HG03432 (cell line): ENCODE results near the gene CPB1.

Experiments
- ATAC-seq: cut with Tn5 transposase; IDR thresholded peaks from one replicate; pipeline ENCODE4 v1.9.1; 2021; ENCODE audit warnings: mild to moderate bottlenecking, moderate library complexity; ENCODE audit not compliant: unreplicated experiment

Gene CPB1

GRCh38 chr3:148881286-148881685 is 53.7 kb downstream of the CPB1 start:
- ATAC-seq = no peak

GRCh38 chr3:148882288-148882687 is 54.7 kb downstream of the CPB1 start:
- no peak for ATAC-seq

- ATAC-seq = no peak
Observed at GRCh38 chr3:148883163-148883562, 55.6 kb downstream of the CPB1 start.

GRCh38 chr3:148884261-148884660 is 56.6 kb downstream of the CPB1 start:
- no peak for ATAC-seq

GRCh38 chr3:148889828-148890227 is 62.2 kb downstream of the CPB1 start:
- no peak for ATAC-seq

- ATAC-seq = no peak
Observed at GRCh38 chr3:148896062-148896461, 68.5 kb downstream of the CPB1 start.

GRCh38 chr3:148901987-148902791 is 74.6 kb downstream of the CPB1 start:
- no peak for ATAC-seq

- ATAC-seq = no peak
Observed at GRCh38 chr3:148903022-148903442, 75.4 kb downstream of the CPB1 start.

GRCh38 chr3:148903941-148904340 is 76.3 kb downstream of the CPB1 start:
- no peak for ATAC-seq

- no peak for ATAC-seq
Observed at GRCh38 chr3:148906667-148907066, 79.1 kb downstream of the CPB1 start.
